Hematopoietic multipotent progenitor cell treated with erythropoietin and hydrocortisone succinate and interleukin-3 and kit ligand, for 6 days (in vitro differentiated cells): Measurements from ENCODE around the gene APOB.

Experiments
- DNase-seq: peaks from one replicate; pipeline ENCODE4 v3.0.0-alpha.2; 2015

The APOB gene

GRCh38 chr2:21003572-21004180 lies 40.2 kb downstream of the APOB start:
- DNase-seq, result no peak

DNA sequence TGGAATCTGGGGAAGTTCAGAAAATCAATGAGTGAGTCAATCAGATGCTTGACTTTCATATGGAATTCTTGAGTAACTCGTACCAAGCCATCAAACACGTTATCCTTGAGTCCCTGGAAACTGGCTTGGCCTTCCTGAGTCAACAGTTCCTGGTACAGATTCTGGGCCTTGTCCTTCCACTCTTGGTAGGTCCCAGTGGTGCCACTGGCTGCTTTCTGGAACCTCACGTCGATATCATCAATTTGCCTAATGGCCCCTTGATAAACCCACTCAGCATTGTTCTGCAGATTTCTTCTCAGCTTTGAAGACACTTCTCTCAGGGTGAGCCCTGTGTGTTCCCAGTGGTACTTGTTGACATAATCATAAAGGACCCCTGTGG lies 41.1 kb downstream of the APOB start:
- DNase-seq, result no peak

GRCh38 chr2:21001988-21002813 lies 41.7 kb downstream of the APOB start:
- DNase-seq, result no peak

DNA sequence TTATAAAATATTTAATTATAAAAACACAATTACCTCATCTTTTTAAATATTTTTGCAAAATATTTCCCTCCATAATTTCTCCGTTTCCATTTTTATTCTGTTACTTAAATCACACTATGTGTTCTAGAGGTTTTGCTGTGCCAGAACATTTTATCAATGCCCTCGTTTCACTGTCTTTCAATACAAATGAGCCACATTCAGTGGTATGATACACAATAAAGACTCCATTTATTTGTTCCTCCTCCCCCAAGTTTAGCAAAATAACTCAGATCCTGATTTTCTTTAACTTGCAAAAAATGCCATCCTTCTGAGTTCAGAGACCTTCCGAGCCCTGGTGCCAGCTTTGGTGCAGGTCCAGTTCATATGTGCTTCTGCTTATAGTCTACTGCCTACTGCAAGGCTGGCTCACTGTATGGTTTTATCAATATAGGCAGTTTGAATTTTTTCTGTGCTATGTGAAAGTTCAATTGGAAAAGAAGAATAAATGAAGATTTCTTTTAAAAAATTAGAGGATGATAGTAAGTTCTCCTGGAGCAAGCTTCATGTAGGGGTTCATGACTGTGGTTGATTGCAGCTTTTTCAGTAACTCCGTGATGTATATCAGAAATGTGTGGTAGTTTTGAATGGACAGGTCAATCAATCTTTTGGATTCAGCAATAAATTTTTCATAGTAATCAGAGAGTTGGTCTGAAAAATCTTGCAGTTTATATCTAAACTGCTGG lies 42.5 kb downstream of the APOB start:
- no peak for DNase-seq

- no peak for DNase-seq
Measured at GRCh38 chr2:20999906-21000645, 43.8 kb downstream of the APOB start.

- DNase-seq, result no peak
Measured at GRCh38 chr2:20998972-20999905, 44.6 kb downstream of the APOB start.

DNA sequence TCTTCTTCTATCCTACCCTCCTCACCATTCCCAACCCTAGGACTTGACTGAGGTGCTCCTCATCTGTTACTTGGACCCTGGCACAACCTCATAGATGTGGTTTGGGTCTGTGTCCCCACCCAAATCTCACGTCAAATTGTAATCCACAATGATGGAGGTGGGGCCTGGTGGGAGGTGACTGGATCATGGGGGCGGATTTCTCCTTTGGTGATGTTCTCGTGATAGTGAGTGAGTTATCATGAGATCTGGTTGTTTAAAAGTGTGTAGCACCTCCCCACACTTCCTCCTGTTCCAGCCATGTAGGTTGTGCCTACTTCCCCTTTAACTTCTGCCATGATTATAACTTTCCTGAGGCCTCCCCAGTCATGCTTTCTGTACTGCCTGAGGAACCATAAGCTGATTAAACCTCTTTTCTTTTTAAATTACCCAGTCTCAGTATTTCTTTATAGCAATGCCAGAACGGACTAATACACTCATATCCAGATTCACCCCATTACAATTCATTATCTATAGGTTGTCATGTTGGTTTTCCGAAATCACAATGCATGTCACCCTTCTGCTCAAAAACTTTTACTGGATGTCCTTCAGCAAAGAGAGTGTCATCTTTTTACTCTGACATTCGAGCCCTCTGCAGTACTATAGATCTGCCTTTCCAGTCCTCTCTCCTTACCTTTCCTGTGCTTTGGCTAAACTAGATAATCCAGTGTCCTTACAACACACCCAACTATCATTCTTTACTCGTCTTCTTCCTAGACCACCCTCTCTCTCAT lies 45.7 kb downstream of the APOB start:
- DNase-seq, result no peak

GRCh38 chr2:20994130-20994529 lies 49.7 kb downstream of the APOB start:
- DNase-seq, result no peak

DNA sequence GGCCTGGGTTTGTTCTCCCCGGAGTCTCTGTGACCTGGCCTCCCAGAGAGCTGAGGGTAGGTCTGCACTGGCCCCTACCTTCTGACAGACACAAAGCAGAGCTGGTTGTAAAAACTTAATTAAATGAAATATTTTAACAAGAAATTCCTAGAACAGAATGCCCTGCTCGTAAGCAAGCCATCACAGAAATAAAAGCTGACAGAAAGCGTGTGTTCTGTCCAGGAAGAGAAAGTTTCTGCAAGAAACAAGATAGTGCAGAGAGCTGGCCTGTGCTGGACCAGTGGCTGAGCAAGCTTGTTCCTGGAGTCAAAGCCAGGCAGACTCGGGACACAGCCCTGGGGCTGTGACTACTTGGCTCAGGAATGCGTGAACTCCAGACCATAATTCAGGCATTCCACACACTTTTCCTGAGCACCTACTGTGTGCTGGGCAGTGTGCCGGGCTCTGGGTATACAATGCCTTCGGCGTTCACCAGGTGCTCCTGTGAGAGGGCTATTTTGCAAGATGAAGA lies 51.6 kb downstream of the APOB start:
- no peak for DNase-seq

GRCh38 chr2:20990442-20991430 lies 53.1 kb downstream of the APOB start:
- DNase-seq, result no peak

GRCh38 chr2:20989404-20989803 lies 54.5 kb downstream of the APOB start:
- DNase-seq, result no peak

DNA sequence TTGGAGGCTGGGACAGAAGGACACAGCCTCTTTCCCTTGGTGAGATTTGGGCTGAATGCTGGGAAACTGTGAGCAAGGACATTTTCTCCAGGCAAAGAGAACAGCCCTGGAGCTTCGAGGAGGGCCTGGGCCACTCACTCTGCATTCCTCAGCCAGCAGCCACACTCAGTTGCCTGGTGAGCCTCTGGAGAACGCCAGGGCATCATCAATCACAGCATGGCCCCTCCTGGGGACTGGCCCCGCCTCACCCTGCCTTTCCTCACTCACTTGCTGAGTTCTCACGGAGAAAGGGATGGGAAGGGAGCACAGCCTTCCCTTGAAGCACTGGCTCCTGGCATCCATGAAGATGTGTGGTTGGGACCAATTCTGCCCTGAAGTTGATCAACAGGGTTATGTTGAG lies 55.0 kb downstream of the APOB start:
- no peak for DNase-seq

GRCh38 chr2:20986024-20986939 lies 57.6 kb downstream of the APOB start:
- no peak for DNase-seq

- DNase-seq, result no peak
Measured at GRCh38 chr2:20985062-20985461, 58.8 kb downstream of the APOB start.

DNA sequence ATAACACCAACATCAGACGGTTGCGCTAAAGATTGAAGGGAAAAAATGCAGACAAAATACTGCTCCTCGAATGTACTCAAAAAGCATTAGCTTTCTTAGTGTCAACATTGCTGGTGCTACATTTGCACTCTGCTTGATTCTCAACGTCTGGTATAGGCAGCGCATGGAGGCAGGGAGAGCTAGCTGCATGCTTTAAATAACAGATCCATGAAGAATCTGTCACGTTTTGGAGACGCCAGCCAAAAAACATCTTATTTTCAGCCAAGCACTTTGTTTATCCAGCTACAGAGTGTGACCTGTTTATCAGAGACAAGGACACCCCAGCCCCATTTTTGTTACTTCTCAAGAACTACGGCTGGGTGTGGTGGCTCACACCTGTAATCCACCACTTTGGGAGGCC lies 59.5 kb downstream of the APOB start:
- no peak for DNase-seq

DNA sequence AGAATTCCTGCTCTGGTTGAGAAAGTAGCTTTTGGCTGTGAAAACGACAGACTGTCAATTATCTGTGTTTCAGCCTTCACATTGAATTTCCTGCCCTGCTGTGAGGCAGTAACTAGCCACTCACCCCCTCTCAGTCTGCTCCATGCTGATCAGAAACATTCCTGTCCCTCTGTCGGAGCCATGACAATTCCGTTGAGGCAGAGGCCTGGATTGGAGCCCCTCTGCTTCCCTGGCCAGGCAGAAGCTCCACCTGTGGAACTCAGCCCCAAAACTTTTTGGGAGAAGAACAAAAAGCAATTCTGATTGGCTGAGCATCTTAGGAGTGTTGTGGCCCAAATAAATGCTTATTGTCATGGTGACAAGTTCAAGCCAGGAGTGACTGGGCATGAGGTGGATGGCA lies 60.0 kb downstream of the APOB start:
- no peak for DNase-seq

- DNase-seq, result no peak
Measured at GRCh38 chr2:20982861-20983260, 61.0 kb downstream of the APOB start.

GRCh38 chr2:20977520-20978180 lies 66.2 kb downstream of the APOB start:
- no peak for DNase-seq
